HL-60 (cell line): ENCODE measurements around the gene FEZF2.

Experiments
- POLR2AphosphoS5 ChIP-seq: IDR thresholded peaks from 2 replicates; pipeline ENCODE4 v1.6.1; 2012; ENCODE audit warnings: low read depth
- TF ChIP-seq, protein P1 (sequence below): IDR thresholded peaks from one replicate; pipeline ENCODE4 v1.5.1; 2011; ENCODE audit warnings: low read length, control low read depth, inconsistent platforms; ENCODE audit not compliant: insufficient read depth

DNA sequence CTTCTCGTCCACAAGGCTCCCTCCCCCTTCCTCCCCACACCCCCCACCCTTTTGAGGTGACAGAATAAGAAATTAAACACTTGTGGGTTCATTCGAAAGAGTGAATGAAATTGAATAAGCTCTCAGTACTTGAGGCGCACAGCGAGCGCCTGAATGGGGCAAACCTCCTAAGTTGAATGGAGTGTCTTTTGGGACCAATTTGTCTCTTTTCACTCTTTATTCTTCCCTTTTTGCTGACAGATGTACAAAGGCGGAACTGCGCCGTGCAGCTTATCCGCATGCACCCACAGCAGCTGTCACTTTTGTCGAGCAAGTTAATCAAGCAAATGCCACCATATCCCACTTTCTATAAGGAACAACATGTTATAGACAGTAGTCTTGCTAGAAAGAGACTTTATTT lies 47.9 kb upstream of the FEZF2 start:
- TF ChIP-seq, protein P1, sequence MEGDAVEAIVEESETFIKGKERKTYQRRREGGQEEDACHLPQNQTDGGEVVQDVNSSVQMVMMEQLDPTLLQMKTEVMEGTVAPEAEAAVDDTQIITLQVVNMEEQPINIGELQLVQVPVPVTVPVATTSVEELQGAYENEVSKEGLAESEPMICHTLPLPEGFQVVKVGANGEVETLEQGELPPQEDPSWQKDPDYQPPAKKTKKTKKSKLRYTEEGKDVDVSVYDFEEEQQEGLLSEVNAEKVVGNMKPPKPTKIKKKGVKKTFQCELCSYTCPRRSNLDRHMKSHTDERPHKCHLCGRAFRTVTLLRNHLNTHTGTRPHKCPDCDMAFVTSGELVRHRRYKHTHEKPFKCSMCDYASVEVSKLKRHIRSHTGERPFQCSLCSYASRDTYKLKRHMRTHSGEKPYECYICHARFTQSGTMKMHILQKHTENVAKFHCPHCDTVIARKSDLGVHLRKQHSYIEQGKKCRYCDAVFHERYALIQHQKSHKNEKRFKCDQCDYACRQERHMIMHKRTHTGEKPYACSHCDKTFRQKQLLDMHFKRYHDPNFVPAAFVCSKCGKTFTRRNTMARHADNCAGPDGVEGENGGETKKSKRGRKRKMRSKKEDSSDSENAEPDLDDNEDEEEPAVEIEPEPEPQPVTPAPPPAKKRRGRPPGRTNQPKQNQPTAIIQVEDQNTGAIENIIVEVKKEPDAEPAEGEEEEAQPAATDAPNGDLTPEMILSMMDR: no peak
- TF ChIP-seq POLR2AphosphoS5: no peak
